Measurements from ENCODE around the gene IQSEC1.

Gene IQSEC1

DNA sequence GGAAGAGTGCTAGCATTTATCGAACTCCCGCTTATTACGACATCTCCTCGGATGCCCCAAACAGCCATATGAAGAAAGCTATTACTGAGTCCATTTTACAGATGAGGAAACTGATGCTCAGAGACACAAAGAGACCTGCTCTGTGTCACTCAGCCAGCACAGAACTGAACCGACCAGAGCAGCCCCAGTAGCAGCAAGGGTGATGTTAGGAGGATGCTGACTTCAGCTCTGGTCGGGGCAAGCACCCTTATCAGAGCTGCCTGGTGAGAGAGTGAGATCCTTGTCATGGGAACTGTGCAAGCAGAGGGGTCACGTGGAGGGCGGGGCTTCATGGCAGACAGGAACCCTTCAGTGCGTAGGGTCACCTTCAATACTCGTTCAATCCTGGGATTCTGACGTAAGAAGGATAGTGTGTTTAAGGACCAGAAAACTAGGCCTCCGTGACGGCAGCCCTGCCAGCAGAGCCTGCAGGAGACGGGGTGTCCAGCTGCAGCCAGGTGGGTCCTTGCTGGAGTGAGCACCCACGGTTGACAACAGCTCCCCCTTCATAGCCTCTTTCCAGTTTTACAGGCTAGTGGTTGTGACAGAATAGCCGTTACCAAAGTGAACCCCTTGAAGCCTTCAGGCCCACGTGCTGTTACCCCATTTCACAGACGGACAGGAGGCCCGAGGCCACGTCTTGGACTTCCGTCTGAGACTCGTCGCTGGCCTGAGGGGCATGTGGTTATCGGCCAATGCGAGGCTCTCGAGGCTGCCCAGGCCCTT is 12.0 kb upstream of the IQSEC1 start:
- no peak for DNase-seq

DNA sequence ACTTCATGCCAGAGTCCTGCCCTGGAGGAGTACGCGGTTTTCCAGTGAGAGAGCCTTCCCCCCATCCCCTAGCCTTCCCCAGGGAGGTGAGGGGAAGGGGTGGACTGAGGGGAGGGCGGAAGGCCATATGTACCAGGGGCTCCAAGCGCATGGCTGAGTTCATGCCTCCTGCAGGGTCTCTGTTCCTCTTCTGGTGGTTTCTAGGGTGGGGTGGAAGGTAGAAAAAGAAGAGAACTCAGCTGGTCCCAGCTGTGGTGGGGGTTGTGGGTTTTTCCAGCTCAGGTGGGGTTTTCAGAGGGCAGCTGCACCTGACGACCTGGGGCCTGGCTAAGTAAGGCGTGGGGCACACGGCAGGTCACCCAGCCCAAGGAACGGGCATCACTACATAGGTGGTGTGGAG is 10.7 kb upstream of the IQSEC1 start:
- DNase-seq, result no peak

DNA sequence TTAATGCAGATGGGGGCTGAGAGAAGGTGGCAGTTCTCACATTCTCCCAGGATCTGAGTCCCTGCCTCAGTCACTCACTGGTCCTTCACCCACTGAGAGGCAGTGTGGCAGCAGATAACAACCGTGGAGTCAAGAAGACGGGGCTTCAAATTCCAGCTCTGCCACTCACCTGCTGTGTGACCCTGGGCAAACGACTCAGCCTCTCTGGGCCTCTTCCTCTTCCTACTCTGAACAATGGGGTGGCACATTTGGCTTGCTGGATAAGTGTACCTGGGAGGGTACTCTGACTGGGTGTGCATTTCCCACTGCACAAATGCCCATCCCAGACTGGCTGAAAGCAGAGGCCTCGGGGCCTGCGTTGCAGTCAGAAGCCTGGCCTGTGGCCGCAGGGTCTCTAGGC is 10.0 kb upstream of the IQSEC1 start:
- no peak for DNase-seq

DNA sequence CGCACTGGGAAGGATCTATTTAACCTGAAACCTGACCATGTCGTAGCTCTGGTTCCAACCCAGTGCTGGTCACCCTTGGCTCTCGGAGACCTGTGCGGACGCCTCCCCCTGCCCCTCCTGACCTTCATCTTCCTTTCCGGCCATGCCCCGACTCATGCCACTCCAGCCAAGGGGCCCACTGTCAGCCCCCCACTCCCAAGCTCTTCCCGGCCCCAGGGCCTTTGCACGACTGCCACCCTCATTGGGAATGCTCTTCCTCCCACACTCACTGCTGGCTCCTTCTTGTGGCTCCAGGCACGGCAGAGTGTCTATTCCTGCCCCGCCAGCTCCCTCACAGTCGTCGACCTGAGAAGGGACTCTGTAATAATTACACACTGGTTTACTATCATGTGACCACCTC is 9.4 kb upstream of the IQSEC1 start:
- DNase-seq, result no peak

DNA sequence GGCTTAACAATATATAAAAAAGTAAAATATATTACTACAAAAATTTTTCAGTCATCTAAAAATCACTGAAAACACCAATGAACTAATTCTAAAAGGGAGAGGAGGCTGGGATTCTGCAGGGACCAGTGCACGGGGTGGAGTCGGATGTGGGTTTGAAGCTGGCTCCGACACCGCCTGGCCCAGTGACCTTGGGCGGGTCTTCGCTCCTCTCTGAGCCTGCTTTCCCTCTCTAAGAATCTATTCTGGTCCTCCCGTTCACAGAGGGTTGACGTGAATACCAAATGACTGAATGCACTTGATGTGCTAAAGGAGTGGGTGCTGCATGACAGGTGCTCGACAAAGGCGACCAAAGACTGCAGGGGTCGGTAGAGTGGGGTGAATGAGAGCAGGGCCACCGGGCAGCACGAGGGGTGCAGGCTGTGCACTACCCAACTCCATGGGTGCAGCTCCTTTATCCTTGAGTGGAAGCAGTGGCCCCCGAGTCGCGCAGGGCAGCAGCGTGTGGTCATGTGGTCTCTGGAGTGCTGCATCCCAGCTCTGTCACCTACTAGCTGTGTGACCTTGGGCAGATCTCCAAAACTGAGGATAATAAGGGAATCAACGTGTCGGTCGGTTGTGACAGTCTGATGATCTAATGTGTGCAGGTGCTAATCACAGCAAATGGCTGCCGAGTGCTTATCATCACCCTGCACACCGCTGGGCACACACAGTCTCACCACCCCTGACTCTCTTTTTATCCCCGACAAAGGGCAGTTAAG is 8.6 kb upstream of the IQSEC1 start:
- DNase-seq, result no peak

DNA sequence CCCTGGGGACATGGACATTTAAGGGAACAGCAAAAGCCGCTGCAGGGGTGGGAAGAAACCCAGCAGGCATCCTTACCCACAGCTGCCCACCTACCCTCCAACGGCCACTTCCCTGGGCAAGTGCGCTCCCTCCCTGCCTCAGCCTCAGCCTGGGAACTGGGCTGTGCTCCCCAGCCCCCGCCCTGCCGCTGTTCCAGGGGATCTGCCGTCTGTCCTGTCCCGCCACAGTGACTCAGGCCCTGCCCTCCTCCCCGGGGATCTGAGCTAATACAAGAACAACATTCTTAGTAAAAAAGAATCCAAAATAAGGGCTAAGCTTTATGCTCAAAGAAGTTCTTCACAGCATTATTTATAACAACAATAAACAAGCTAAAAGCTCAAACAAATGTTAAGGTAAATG is 7.4 kb upstream of the IQSEC1 start:
- DNase-seq, result no peak

DNA sequence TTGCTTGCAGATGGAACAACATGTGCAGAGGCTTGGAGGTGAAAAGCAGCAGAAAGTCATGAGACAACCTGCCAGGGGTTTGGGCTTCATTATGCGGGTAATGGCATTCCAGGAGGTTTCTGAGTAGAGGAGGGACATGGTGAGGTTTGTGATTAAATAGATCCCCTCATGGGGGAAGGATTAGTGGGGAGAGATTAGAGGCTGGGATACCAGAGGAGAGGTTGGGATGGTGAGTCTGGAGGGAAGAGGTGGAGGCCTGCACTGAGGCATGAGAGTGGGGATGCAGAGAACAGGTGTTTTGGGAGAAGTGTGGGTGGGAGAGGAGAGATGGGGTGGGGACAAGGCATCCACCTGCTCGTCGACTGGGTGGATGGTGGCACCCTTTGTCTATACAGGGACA is 6.8 kb upstream of the IQSEC1 start:
- DNase-seq, result no peak

DNA sequence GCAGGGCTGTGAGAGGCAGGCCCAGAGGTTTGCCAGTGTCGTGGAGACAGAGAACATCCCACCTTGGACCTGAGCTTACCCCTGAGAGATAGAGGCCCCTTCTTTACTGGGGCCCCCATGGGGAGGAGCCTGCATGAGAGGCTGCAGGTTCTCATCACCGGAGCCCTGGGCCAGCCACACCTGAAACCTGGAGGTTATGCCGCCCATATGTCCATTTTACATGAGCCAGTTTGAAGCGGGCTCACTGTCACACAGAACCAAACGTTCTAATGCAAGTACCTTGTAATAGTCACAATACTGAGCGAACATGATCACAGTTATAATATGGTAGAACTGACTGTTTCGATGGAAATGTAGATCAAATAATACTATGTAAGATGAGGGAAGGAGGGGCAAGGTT is 6.3 kb upstream of the IQSEC1 start:
- no peak for DNase-seq

DNA sequence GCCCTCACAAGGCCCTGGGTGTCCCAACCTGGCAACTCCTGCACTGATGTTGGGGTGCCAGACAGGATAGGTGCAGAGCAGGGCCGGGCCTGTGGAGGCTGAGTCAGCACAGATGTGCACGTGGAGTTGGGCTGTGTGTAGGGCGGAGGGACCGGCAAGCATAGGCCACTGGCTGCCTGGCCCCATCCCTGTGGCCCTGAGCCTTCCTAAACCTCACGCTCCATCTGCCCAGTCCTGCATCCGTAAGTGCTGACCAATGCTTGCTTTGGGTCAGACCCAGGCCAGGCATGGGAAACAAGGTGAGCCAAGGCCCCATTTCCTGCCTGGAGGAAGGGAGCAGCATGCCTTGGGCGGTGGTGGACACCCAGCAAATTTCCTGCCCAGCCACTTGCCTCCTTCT is 5.8 kb upstream of the IQSEC1 start:
- no peak for DNase-seq

DNA sequence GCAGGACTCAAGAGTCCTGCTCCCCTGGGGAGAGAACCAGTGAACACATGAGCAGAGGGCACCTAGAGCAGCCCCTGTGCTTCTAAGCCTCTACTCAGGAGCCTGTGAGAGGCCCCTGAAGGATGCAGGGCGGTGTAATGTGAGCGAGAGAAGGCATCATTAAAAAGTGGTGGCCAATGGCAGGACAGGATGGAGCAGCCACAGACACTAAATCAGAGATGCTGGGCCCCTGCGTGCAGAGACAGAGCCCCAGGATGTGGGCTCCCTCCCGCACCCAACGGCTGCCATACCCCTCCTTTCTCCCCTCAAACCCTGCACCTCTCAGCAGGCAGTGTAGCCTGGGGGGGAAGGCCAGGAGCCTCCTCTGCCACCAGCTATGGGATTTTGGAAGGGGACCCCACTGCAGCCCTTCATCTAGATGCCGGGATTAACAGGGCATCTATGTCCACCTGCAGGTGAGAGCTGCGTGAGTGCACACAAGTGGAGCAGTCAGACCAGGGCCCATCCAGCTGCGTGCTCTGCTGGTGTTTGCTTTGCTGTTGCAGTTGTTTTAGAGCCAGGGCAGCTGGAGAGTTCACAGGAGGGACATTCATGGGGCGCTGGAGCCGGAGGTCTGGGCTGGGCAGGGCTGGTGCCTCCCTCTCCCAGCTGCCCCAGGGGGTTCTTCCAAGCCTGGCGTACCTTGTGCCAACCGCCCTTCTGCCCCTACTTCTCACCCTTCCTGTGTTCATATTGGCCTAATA is 5.1 kb upstream of the IQSEC1 start:
- DNase-seq, result peak; percentile 3

DNA sequence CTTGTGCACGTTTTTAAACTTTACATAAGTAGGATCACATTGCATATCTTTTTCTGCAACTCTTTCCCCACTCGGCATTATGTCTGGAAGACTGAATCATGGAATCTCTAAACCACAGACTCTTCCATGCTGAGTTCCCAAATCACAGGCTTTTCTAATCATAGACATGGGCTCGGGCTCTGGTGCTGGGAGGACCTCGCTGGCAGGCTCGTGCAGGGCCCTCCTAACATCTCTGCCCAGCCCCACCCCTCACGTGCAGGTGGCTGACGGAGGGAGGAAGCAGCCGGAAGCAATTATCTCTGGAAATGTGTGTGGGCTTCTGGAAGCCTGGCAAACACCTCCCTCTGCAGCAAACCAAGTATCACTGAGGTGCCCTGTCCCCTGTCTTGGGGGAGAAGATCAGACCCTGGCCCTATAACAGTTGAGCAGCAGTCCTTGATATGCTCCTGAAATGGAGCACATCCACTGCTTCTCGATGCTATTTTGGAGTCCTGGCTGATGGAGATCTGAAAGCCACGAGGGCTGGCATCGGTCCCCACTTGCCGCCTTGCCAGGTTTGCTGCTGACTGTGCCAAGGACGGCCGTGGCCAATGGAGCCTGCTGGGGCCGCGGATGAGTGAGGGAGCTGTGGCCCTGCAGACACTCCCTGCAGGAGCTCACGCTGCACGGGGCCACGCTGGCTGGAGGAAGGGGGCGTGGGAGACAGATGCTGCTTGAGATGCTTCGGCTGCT is 4.4 kb upstream of the IQSEC1 start:
- no peak for DNase-seq

DNA sequence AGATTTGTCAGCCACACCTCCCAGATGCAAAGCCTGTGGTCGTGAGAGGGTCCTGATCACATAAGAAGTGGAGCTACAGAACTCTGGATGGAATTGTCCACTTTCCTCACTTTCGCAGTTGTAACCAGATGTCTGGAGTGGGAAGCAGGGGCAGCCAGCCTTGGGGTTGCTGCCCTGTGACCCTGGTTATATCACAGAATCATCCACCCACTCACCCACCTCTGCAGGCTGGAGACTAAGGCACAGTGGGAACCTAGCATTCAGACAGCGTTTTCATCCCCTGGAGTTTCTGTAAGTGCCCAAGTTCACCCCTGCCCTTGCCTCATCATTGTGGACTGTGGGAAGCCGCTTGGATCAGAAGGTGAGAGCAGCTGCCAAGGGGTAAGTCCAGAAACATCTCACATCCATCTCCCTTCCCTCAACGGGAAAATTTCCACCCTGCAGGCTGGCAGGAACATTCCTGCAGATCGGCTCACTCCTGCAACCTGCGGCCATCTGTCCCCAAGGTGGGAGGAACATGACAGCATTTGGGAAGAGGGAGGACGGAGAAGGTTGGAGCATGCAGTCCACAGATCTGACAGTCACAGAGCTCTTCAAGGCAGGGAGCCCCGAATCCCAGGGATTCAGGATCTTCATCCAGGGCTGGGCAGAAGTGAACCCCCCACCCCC is 2.9 kb upstream of the IQSEC1 start:
- DNase-seq, result no peak

DNA sequence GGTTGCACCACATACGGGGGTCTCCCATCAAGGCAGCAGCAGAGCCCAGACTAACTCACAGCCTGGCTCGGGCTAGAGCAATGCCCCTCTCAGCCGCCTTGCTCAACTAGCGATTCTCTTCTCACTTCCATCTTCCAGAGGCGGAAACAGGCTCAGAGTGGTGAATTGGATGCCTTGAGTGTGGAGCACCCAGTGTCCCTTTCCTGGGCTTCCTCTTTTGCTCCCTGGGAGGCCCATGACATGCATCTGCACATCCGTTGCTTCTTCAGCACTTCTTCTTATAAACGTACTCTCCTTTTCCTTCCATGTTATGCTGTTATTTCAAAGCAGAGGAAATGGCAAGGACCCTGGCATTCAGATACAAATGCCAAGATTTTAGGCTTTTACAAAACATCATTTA is 2.1 kb upstream of the IQSEC1 start:
- DNase-seq, result no peak

DNA sequence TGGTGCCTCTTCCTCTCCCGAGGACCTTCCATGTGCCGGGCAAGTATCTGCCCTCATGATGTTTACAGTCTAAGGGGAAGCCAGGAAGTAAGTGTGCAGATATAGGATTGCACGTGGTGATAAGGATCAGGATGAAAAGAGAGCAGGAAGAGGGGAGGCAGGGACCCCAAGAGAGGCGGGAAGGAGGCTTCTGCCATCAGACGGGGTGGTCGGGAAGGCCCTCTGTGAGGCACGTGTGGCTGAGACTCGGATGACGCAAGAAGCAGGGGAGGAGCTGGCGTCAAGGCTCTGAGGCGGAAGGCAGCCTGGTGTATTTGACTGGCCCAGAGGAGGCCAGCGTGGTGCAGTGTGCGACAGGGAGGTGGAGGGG is 762 bp upstream of the IQSEC1 start:
- DNase-seq, result no peak

DNA sequence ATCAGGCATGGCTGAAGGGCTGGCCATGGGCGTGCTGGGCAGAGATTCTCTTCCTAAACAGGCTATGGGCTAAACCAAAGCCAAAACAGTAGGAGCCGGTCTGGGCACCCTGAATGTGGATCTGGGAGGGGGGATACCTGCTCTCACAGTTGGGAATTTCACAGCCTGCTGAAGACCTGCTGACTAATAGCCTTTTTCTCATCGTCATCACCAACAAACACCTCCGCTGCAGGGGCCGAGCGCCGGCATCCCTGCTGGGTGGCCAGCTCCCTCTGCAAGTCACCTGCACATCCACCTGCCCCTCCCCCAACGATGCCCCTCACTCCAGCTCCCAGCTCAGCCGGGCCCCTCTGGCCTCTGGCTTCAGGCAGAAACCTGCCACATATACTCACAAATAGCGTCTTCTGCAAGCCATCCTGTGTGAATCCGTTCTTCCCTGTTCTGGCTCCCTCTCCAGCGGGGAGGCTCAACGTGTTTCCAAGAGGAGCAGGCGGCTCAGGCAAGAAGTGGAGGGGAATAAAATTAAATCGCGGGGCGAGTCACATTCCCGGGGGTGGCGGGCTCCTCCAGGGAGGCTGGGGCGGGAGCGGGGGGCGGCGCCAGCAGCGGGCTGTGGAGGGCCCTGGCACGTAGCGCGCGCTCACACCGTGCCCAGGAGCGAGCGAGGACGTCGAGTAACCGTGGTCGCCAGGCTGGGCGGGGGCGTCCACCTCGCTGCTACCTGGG is 466 bp downstream of the IQSEC1 start:
- no peak for DNase-seq

DNA sequence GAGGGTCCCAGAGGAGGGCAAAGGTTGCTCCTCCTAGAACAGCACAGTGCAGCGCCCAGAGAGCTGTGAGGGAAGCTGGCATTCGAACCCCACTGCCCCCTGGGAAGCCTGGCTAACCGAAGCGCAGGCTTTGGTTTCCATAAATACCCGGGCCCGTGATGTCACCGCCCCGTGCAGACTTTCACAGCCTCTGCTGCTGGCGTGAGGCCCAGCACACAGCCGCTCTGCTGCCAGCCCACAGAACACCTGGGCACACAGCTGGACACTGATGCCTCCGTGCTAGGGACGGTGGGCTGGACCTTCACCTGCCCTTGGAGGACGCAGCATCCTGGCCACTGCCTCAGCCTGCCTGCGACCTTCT is 1.0 kb downstream of the IQSEC1 start:
- DNase-seq, result no peak

DNA sequence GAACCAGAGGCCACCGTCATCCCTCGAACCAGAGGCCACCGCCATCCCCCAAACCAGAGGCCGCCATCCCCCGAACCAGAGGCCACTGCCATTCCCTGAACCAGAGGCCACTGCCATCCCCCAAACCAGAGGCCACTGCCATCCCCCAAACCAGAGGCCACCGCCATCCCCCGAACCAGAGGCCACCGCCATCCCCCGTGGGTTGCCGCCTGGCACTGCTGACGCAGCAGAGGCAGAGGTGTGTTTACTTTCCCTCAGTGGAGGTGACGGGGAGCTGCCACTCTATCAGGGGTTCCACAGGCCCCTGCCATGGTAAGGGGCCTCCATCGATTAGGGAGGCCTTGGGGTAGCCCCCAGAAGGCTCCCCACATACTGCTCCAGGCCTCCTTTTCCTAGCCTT is 1.5 kb downstream of the IQSEC1 start:
- no peak for DNase-seq

DNA sequence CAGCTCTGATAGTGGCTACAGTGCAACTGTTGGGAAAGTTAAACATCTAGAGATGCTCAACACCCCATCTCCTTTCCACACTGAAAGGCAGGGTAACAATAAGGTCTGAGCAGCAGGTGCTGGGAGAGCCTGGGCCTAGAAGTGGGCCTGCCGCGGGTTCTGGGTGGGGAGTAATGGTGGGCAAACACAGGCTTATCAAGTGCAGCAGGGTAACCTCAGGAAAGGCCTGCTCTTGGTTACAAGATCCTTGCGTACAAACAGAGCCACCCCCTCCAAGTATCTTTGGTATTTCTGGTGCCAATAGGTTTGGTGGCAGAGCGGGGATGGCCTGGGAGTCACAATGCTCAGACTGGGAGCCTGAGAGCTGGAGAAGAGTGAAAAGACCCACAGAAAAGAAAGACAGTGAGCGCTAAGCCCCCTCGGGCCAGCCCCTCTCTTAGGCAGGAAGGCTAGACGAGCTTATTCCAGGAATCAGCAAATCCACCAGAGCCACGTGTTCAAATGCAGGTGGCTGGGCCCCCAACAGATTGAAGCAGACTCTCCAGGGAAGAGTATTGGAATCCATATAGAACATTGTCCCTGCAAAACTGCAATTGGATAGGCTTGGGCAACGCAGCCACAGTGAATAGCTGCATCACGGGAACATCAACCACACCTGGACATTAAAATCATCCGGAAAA is 2.7 kb downstream of the IQSEC1 start:
- no peak for DNase-seq

DNA sequence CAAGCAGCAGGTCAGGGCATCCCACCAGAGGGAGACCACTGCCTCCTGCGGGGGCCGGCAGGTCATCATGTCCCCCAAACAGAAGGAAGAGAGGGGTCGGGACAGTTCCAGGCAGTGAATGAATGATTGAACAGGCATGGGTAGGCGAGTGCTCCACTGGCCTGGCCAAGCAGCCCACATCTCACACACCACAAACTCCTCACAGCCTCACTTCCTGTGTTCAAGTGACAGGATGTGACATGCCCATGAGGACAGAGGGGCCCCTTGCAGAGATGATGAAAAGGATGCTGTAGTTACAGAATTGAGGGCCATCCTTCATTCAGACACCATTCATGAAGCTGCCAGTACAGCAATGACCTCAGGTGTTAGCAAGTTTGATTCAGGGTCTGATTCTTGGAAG is 3.7 kb downstream of the IQSEC1 start:
- peak; percentile 75 for DNase-seq

DNA sequence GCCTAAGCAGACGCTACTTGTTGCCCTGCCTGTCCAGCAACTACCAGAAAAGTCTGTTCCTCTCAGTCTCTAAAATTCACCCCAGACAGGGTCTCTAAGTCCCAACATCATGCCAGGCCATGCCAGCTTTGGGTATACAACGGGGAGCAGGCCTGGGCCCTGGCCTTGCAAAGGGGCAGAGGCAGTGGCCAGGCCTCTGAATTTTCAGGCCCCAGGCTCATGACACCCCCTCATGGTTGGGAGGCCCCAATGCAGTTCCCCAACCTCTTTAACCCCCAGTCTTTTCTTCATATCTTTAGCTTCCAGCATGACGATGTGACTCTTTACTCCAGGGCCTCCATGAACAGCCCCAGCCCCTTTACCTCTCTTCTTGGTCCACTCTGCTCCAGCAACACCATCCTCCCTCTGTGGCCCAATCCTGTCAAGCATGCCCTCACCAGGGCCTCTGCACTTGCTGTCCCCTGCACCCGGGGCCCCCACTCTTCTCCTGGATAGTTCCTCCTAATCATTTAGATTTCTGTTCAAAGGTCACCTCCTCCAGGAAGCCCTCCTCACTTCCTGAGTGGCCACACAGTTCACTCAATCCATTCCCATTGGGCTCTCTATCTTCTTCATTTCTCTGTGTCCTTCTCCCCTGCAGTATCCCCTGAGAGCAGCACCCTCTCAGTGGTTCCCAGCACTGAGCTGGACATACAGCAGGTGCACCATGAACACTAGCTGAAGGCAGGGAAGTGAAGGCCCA is 4.8 kb downstream of the IQSEC1 start:
- no peak for DNase-seq

DNA sequence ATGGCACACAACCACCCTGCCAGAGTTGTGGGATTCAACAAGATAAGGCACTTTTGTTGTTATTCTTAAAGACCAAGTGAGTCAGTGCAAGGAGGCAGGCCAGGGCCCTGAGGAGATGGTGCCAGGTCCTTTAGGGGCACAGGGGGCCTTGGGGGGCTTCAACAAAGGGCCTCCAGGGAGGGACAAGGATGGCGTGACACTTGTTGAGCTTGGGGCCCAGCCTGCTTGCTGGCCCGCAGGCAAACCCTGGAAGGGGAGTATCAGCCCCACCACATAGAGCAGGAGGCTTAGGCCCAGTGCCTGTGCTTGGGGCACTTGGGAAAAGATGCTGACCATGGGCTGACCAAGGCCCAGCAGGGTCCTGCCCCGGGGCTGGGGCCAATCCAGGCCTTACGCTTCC is 5.5 kb downstream of the IQSEC1 start:
- no peak for DNase-seq

Data from CD4-positive, alpha-beta T cell treated with Interleukin-17A for 1 hour (primary cell).